A673 (cell line): Measurements from ENCODE around the gene NDUFB10. TPM values are rescaled to one million over a fixed set of nuclear protein-coding genes. Genes with fewer than 3 reads are reported as not detected.

Experiments
- BruUV-seq: library from RNA; stranded (reverse); fragments of 400-500 nt; replicated peaks from 2 replicates; lab custom pipeline; 2021; lab: Mats Ljungman, UMichigan
- CTCF ChIA-PET: fragments of 300-600 bp; sonication (Branson Sonifier 250); formaldehyde crosslinking; loops from one replicate; lab custom pipeline; 2022; ENCODE audit warnings: antibody characterized with exemption; lab: Charles Lee
- POLR2A ChIA-PET: fragments of 300-600 bp; sonication (Branson Sonifier 250); formaldehyde crosslinking; loops from one replicate; lab custom pipeline; 2022; ENCODE audit warnings: antibody characterized with exemption; ENCODE audit not compliant: low non-redundant PET; lab: Charles Lee
- DNase-seq: peaks from one replicate; pipeline ENCODE4 v3.0.0-alpha.2; 2015; ENCODE audit warnings: low spot score
- H3K27ac ChIP-seq: fragments of 200-600 bp; sonication (generic); 2 replicates; pipeline ENCODE4 v1.5.1; 2016; ENCODE audit warnings: mixed run types, low read depth, mild to moderate bottlenecking, mixed read lengths, antibody characterized with exemption, low read length; ENCODE audit not compliant: poor library complexity, severe bottlenecking
- H3K27me3 ChIP-seq: fragments of 200-600 bp; sonication (generic); replicated peaks from 2 replicates; pipeline ENCODE4 v1.6.1; 2017; ENCODE audit warnings: mixed run types, low read depth, mild to moderate bottlenecking, mixed read lengths, antibody characterized with exemption, low read length; ENCODE audit not compliant: insufficient read depth, poor library complexity
- H3K36me3 ChIP-seq: fragments of 200-600 bp; sonication (generic); 2 replicates; pipeline ENCODE4 v1.6.1; 2016; ENCODE audit warnings: mixed run types, mild to moderate bottlenecking, mixed read lengths, antibody characterized with exemption, low read length; ENCODE audit not compliant: insufficient read depth, poor library complexity, severe bottlenecking
- H3K4me1 ChIP-seq: fragments of 200-600 bp; sonication (generic); 2 replicates; pipeline ENCODE4 v1.6.1; 2017; ENCODE audit warnings: mixed run types, mild to moderate bottlenecking, mixed read lengths, antibody characterized with exemption, low read length; ENCODE audit not compliant: insufficient read depth, poor library complexity, severe bottlenecking
- H3K4me3 ChIP-seq: fragments of 200-600 bp; sonication (generic); 2 replicates; pipeline ENCODE4 v1.5.1; 2016; ENCODE audit warnings: low read depth, mixed run types, mild to moderate bottlenecking, mixed read lengths, low read length; ENCODE audit not compliant: poor library complexity, severe bottlenecking
- H3K9me3 ChIP-seq: fragments of 200-600 bp; sonication (generic); 2 replicates; pipeline ENCODE4 v1.6.1; 2016; ENCODE audit warnings: mixed run types, low read depth, mild to moderate bottlenecking, mixed read lengths, antibody characterized with exemption, low read length; ENCODE audit not compliant: poor library complexity, severe bottlenecking
- CTCF ChIP-seq: fragments of 300-800, 200-600 bp; sonication (generic); conservative IDR thresholded peaks from 2 replicates; pipeline ENCODE4 v1.5.1; 2017; ENCODE audit warnings: low read depth, mild to moderate bottlenecking, antibody characterized with exemption, low read length, moderate library complexity, mixed read lengths
- EZH2 ChIP-seq: fragments of 200-600 bp; sonication (generic); IDR thresholded peaks from 2 replicates; pipeline ENCODE4 v1.6.1; 2017; ENCODE audit warnings: borderline replicate concordance, low read depth, mild to moderate bottlenecking, mixed read lengths, antibody characterized with exemption, low read length; ENCODE audit not compliant: poor library complexity, severe bottlenecking
- intact Hi-C: fragments of 100-400 bp; cut with micrococcal nuclease; formaldehyde crosslinking; loops from one replicate; pipeline ENCODE4 v1.10.0; 2022; ENCODE audit not compliant: unreplicated experiment
- total RNA-seq: library from RNA; stranded (reverse); gene quantifications from 2 replicates; pipeline ENCODE4 v1.2.3, GENCODE V29; 2021

NDUFB10 gene
- total RNA-seq, 1 experiment from 2014 or later: 178 TPM

GRCh38 chr16:1991135-1991551 is 31.8 kb downstream of the NDUFB10 start:
- intact Hi-C loops: no loop called here
- Histone ChIP-seq H3K9me3 (no peaks in the 10 kb centered on the region), H3K27ac (no peak overlapping the region), H3K36me3 (peaks cover 3% of the 10 kb centered on the region), H3K4me1 (peaks cover 6% of the 10 kb centered on the region), H3K4me3 (peak overlapping the region; percentile 44), H3K27me3 (peaks cover 17% of the 10 kb centered on the region)
- TF ChIP-seq CTCF (no peak), EZH2 (no peak)
- no TSS peak for BruUV-seq
- ChIA-PET CTCF (interaction anchor here (0.6 kb wide), 1 partner anchor 10 kb away, joined by 3 read pairs; the partner anchor contains the start of gene NOXO1), POLR2A (no interaction called here)
- DNase-seq: no peak

- ChIA-PET POLR2A (interaction anchor here (1.0 kb wide), 1 partner anchor 27 kb away, joined by 3 read pairs; the partner anchor contains the start of gene RPS2), CTCF (interaction anchor here (0.6 kb wide), 1 partner anchor 149 kb away, joined by 8 read pairs; no protein-coding TSS in a partner anchor)
- BruUV-seq: no TSS peak
- Histone ChIP-seq H3K4me1 (peaks cover 6% of the 10 kb centered on the region), H3K27ac (no peak overlapping the region), H3K9me3 (no peaks in the 10 kb centered on the region), H3K4me3 (no peak overlapping the region), H3K27me3 (peaks cover 17% of the 10 kb centered on the region), H3K36me3 (no peaks in the 10 kb centered on the region)
- TF ChIP-seq EZH2 (no peak), CTCF (no peak)
- no peak for DNase-seq
- intact Hi-C loops: no loop called here
These were observed 32.2 kb downstream of the NDUFB10 start for GRCh38 chr16:1991588-1991947.

GRCh38 chr16:1991948-1992703 is 32.8 kb downstream of the NDUFB10 start:
- no peak for TF ChIP-seq EZH2
- no peak for TF ChIP-seq CTCF
- BruUV-seq: no TSS peak
- ChIA-PET POLR2A (interaction anchor here (1.0 kb wide), 1 partner anchor 27 kb away, joined by 3 read pairs; the partner anchor contains the start of gene RPS2), CTCF (interaction anchor here (0.6 kb wide), 1 partner anchor 149 kb away, joined by 8 read pairs; no protein-coding TSS in a partner anchor)
- Histone ChIP-seq H3K36me3 (peaks cover 5% of the 10 kb centered on the region), H3K9me3 (no peaks in the 10 kb centered on the region), H3K4me3 (no peak overlapping the region), H3K27ac (no peak overlapping the region), H3K27me3 (peaks cover 17% of the 10 kb centered on the region), H3K4me1 (peaks cover 6% of the 10 kb centered on the region)
- intact Hi-C loops: no loop called here
- peak; percentile 93 for DNase-seq
